Neural cell (in vitro differentiated cells): ENCODE data around the gene MTRR. TPM values are rescaled to one million over a fixed set of nuclear protein-coding genes. Genes with fewer than 3 reads are reported as not detected.

Experiments used
- H2AFZ ChIP-seq: fragments of 200-600, 300-800 bp; sonication (generic), shearing (Covaris generic); 2 replicates; pipeline ENCODE4 v1.6.0; 2014; ENCODE audit warnings: low read depth, mild to moderate bottlenecking, antibody characterized with exemption, low read length, moderate library complexity
- H3F3A ChIP-seq: fragments of 200-600 bp; shearing (Covaris generic); 2 replicates; pipeline ENCODE4 v1.6.1; 2016; ENCODE audit warnings: mild to moderate bottlenecking, moderate library complexity, mixed read lengths, antibody characterized with exemption, low read length; ENCODE audit not compliant: insufficient read depth, poor library complexity, severe bottlenecking
- H3K27ac ChIP-seq: fragments of 200-600, 300-800 bp; sonication (generic), shearing (Covaris generic); 2 replicates; pipeline ENCODE4 v1.5.1; 2014; ENCODE audit warnings: mild to moderate bottlenecking, low read length, moderate library complexity
- H3K27me3 ChIP-seq: fragments of 300-800, 200-600 bp; sonication (generic), shearing (Covaris generic); 2 replicates; pipeline ENCODE4 v1.6.0; 2014; ENCODE audit warnings: mild to moderate bottlenecking, low read depth, low read length, moderate library complexity; ENCODE audit not compliant: insufficient read depth
- H3K36me3 ChIP-seq: fragments of 300-800, 200-600 bp; sonication (generic), shearing (Covaris generic); 2 replicates; pipeline ENCODE4 v1.5.1; 2014; ENCODE audit warnings: mild to moderate bottlenecking, antibody characterized with exemption, low read length, moderate library complexity; ENCODE audit not compliant: insufficient read depth
- H3K4me2 ChIP-seq: fragments of 300-800, 200-600 bp; sonication (generic), shearing (Covaris generic); 2 replicates; pipeline ENCODE4 v1.6.0; 2014; ENCODE audit warnings: mild to moderate bottlenecking, low read length
- H3K4me3 ChIP-seq: fragments of 300-800, 200-600 bp; sonication (generic), shearing (Covaris generic); 2 replicates; pipeline ENCODE4 v1.5.1; 2014; ENCODE audit warnings: mild to moderate bottlenecking, low read length, moderate library complexity
- H3K79me2 ChIP-seq: fragments of 200-600 bp; shearing (Covaris generic); replicated peaks from 2 replicates; pipeline ENCODE4 v1.6.0; 2014; ENCODE audit warnings: mild to moderate bottlenecking, low read length, moderate library complexity; ENCODE audit not compliant: insufficient read depth
- H3K9ac ChIP-seq: fragments of 300-800, 200-600 bp; sonication (generic), shearing (Covaris generic); 2 replicates; pipeline ENCODE4 v1.6.1; 2016; ENCODE audit warnings: mild to moderate bottlenecking, low read length, mixed read lengths
- H3K9me2 ChIP-seq: fragments of 200-600 bp; shearing (Covaris generic); 2 replicates; pipeline ENCODE4 v1.6.1; 2016; ENCODE audit warnings: mild to moderate bottlenecking, low read length, mixed read lengths; ENCODE audit not compliant: insufficient read depth
- H3K9me3 ChIP-seq: fragments of 200-600, 300-800 bp; sonication (generic), shearing (Covaris generic); 2 replicates; pipeline ENCODE4 v1.6.1; 2016; ENCODE audit warnings: mild to moderate bottlenecking, mixed run types, low read length, moderate library complexity, mixed read lengths
- H4K20me1 ChIP-seq: fragments of 200-600 bp; shearing (Covaris generic); 2 replicates; pipeline ENCODE4 v1.6.1; 2016; ENCODE audit warnings: mild to moderate bottlenecking, mixed run types; ENCODE audit not compliant: insufficient read depth
- EP300 ChIP-seq: fragments of 450-650 bp; conservative IDR thresholded peaks from 2 replicates; pipeline ENCODE4 v1.6.1; 2014; ENCODE audit warnings: antibody characterized with exemption, mild to moderate bottlenecking, moderate library complexity; ENCODE audit not compliant: poor library complexity, severe bottlenecking
- EZH2 ChIP-seq: fragments of 200-600, 300-800 bp; shearing (Covaris generic), sonication (generic); IDR thresholded peaks from 2 replicates; pipeline ENCODE4 v1.6.1; 2014; ENCODE audit warnings: antibody characterized with exemption, low read length, borderline replicate concordance, mild to moderate bottlenecking; ENCODE audit not compliant: insufficient read depth, poor library complexity, severe bottlenecking
- MXI1 ChIP-seq: fragments of 450-650 bp; conservative IDR thresholded peaks from 2 replicates; pipeline ENCODE4 v1.6.1; 2014; ENCODE audit warnings: antibody characterized with exemption, mild to moderate bottlenecking; ENCODE audit not compliant: poor library complexity, severe bottlenecking
- POLR2AphosphoS5 ChIP-seq: IDR thresholded peaks from 2 replicates; pipeline ENCODE4 v1.6.1; 2012
- RAD21 ChIP-seq: fragments of 450-650 bp; conservative IDR thresholded peaks from 2 replicates; pipeline ENCODE4 v1.6.1; 2014; ENCODE audit warnings: antibody characterized with exemption, mild to moderate bottlenecking, moderate library complexity
- SMC3 ChIP-seq: fragments of 450-650 bp; conservative IDR thresholded peaks from 2 replicates; pipeline ENCODE4 v1.6.1; 2014; ENCODE audit warnings: antibody characterized with exemption, mild to moderate bottlenecking, moderate library complexity; ENCODE audit not compliant: poor library complexity
- TAF1 ChIP-seq: IDR thresholded peaks from 2 replicates; pipeline ENCODE4 v1.6.1; 2012; ENCODE audit warnings: low read depth
- polyA plus RNA-seq: library from polyadenylated mRNA; depleted of rRNA; stranded (reverse); fragments of >200 nt; gene quantifications from 2 replicates; pipeline ENCODE4 v1.2.3, GENCODE V29; 2014
- TF ChIP-seq, protein P1 (sequence below): IDR thresholded peaks from 2 replicates; pipeline ENCODE4 v1.6.1; 2012; ENCODE audit warnings: borderline replicate concordance
- TF ChIP-seq, protein P2 (sequence below): fragments of 450-650 bp; IDR thresholded peaks from 2 replicates; pipeline ENCODE4 v1.5.1; 2014; ENCODE audit warnings: antibody characterized with exemption, mild to moderate bottlenecking, moderate library complexity; ENCODE audit not compliant: poor library complexity, severe bottlenecking

Gene MTRR
- polyA plus RNA-seq, 1 donor from 2014 or later: 34.1 TPM

DNA sequence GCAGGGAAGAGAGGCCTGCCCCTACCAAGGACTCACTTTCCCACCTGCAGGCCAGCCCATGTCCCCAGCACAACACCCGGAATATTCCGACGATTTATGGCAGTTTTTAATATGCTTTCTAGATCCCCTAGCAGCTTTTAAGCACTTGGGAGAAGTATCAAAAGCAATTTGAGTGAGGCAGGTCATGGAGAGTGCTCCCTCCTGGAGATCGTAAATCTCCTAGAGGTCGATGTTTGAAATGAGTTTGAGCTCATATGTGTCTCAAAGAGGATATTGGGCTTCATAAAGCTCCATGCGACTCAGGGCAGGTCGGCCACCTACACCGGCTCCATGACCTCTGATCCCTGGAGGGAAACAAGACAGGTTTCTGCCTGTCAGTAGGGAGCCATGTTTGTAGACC, 45.4 kb upstream of the MTRR start:
- H4K20me1 ChIP-seq: no peaks in the 10 kb centered on the region
- no peaks in the 10 kb centered on the region for H3F3A ChIP-seq
- no peak overlapping the region for H3K27ac ChIP-seq
- no peaks in the 10 kb centered on the region for H3K9me3 ChIP-seq
- H3K79me2 ChIP-seq: no peaks in the 10 kb centered on the region
- H3K4me2 ChIP-seq: no peak overlapping the region
- no peaks in the 10 kb centered on the region for H3K9me2 ChIP-seq
- no peaks in the 10 kb centered on the region for H3K36me3 ChIP-seq
- H3K9ac ChIP-seq: no peak overlapping the region
- H2AFZ ChIP-seq: no peak overlapping the region
- TF ChIP-seq EP300: no peak
- TF ChIP-seq POLR2AphosphoS5: no peak
- TF ChIP-seq, protein P1, sequence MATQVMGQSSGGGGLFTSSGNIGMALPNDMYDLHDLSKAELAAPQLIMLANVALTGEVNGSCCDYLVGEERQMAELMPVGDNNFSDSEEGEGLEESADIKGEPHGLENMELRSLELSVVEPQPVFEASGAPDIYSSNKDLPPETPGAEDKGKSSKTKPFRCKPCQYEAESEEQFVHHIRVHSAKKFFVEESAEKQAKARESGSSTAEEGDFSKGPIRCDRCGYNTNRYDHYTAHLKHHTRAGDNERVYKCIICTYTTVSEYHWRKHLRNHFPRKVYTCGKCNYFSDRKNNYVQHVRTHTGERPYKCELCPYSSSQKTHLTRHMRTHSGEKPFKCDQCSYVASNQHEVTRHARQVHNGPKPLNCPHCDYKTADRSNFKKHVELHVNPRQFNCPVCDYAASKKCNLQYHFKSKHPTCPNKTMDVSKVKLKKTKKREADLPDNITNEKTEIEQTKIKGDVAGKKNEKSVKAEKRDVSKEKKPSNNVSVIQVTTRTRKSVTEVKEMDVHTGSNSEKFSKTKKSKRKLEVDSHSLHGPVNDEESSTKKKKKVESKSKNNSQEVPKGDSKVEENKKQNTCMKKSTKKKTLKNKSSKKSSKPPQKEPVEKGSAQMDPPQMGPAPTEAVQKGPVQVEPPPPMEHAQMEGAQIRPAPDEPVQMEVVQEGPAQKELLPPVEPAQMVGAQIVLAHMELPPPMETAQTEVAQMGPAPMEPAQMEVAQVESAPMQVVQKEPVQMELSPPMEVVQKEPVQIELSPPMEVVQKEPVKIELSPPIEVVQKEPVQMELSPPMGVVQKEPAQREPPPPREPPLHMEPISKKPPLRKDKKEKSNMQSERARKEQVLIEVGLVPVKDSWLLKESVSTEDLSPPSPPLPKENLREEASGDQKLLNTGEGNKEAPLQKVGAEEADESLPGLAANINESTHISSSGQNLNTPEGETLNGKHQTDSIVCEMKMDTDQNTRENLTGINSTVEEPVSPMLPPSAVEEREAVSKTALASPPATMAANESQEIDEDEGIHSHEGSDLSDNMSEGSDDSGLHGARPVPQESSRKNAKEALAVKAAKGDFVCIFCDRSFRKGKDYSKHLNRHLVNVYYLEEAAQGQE: no peak
- TF ChIP-seq RAD21: no peak
- TF ChIP-seq SMC3: no peak
- no peak for TF ChIP-seq MXI1
- TF ChIP-seq, protein P2, sequence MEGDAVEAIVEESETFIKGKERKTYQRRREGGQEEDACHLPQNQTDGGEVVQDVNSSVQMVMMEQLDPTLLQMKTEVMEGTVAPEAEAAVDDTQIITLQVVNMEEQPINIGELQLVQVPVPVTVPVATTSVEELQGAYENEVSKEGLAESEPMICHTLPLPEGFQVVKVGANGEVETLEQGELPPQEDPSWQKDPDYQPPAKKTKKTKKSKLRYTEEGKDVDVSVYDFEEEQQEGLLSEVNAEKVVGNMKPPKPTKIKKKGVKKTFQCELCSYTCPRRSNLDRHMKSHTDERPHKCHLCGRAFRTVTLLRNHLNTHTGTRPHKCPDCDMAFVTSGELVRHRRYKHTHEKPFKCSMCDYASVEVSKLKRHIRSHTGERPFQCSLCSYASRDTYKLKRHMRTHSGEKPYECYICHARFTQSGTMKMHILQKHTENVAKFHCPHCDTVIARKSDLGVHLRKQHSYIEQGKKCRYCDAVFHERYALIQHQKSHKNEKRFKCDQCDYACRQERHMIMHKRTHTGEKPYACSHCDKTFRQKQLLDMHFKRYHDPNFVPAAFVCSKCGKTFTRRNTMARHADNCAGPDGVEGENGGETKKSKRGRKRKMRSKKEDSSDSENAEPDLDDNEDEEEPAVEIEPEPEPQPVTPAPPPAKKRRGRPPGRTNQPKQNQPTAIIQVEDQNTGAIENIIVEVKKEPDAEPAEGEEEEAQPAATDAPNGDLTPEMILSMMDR: no peak
- no peaks in the 10 kb centered on the region for H3K27me3 ChIP-seq
- no peak overlapping the region for H3K4me3 ChIP-seq

DNA sequence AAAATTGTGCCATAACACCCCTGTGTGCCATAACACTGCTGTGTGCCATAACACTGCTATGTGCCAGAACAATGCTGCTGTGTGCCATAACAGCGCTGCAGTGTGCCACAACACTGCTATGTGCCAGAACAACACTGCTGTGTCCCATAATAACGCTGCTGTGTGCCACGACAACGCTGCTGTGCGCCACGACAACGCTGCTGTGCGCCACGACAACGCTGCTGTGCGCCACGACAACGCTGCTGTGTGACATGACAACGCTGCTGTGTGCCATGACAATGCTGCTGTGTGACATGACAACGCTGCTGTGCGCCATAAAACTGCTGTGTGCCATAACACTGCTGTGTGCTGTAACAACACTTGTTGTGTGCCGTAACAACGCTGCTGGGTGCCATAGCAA, 44.0 kb upstream of the MTRR start:
- Histone ChIP-seq H3K36me3 (no peaks in the 10 kb centered on the region), H3K79me2 (no peaks in the 10 kb centered on the region), H4K20me1 (no peaks in the 10 kb centered on the region), H3K27me3 (no peaks in the 10 kb centered on the region), H3K4me3 (no peak overlapping the region), H3K4me2 (no peak overlapping the region), H3F3A (no peaks in the 10 kb centered on the region), H3K27ac (no peak overlapping the region), H3K9ac (no peak overlapping the region), H2AFZ (no peak overlapping the region), H3K9me2 (no peaks in the 10 kb centered on the region), H3K9me3 (no peaks in the 10 kb centered on the region)
- TF ChIP-seq POLR2AphosphoS5 (no peak), TAF1 (no peak), EZH2 (no peak), MXI1 (no peak), RAD21 (no peak), EP300 (no peak), SMC3 (no peak)
- TF ChIP-seq, protein P1: no peak
- TF ChIP-seq, protein P2: no peak
